Muscle layer of duodenum (tissue), 2 donors: ENCODE measurements around the gene GPC1.

Source experiments
- H3K27ac ChIP-seq: one replicate; pipeline ENCODE4 v1.7.0; 2013; ENCODE audit warnings: mild to moderate bottlenecking, low read length
- H3K27me3 ChIP-seq: one replicate; pipeline ENCODE4 v1.7.0; 2013; ENCODE audit warnings: low read depth, mild to moderate bottlenecking, control low read depth, low read length
- H3K36me3 ChIP-seq, 2 donors: one replicate each; pipeline ENCODE4 v1.7.0; 2013; ENCODE audit warnings: low read length in 2 of 2, control low read depth in 1 of 2, mild to moderate bottlenecking in 1 of 2; ENCODE audit not compliant: insufficient read depth in 2 of 2, control insufficient read depth in 1 of 2
- H3K4me1 ChIP-seq, 2 donors: one replicate each; pipeline ENCODE4 v1.7.0; 2013; ENCODE audit warnings: low read length in 2 of 2, mild to moderate bottlenecking in 2 of 2, control low read depth in 1 of 2, moderate library complexity in 1 of 2; ENCODE audit not compliant: insufficient read depth in 2 of 2, control insufficient read depth in 1 of 2
- H3K4me3 ChIP-seq, 2 donors: one replicate each; pipeline ENCODE4 v1.7.0; 2013; ENCODE audit warnings: low read length in 2 of 2, low read depth in 1 of 2, mild to moderate bottlenecking in 1 of 2
- H3K9me3 ChIP-seq, 2 donors: one replicate each; pipeline ENCODE4 v1.7.0; 2013; ENCODE audit warnings: low read length in 2 of 2, control low read depth in 1 of 2, mild to moderate bottlenecking in 1 of 2; ENCODE audit not compliant: control insufficient read depth in 1 of 2
- donor health status: healthy.

The GPC1 gene

GRCh38 chr2:240420206-240421104 is 15.0 kb upstream of the GPC1 start:
- Histone ChIP-seq H3K4me1 (no peaks in the 10 kb centered on the region), H3K27me3 (no peaks in the 10 kb centered on the region), H3K4me3 (no peak overlapping the region), H3K27ac (no peak overlapping the region), H3K9me3 (peaks cover 0 to 15% of the 10 kb centered on the region in 2 donors), H3K36me3 (no peaks in the 10 kb centered on the region)

DNA sequence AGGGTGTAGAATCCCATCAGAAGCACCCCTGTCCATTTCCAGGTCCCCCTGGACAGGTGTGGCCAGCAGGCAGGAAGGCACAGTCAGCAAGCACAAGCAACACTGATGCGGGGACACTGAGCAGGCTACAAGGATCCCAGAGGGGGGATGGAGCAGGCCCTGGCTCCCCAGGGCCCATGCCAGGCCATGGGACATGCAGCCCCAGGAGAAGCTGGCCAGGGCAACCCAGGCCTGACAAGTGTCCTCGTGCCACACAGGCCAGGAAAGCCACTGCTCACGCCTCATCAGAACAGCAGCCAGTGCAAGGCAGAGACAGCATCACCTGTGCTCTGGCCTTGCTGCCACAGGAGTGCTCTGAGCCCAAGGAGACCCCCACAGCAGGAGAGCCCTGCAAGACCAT is 14.1 kb upstream of the GPC1 start:
- no peak overlapping the region for H3K27ac ChIP-seq
- H3K4me1 ChIP-seq = no peaks in the 10 kb centered on the region
- peaks cover 0 to 19% of the 10 kb centered on the region in 2 donors for H3K9me3 ChIP-seq
- H3K4me3 ChIP-seq = no peak overlapping the region
- H3K27me3 ChIP-seq = no peaks in the 10 kb centered on the region
- no peaks in the 10 kb centered on the region for H3K36me3 ChIP-seq

GRCh38 chr2:240422658-240423329 is 12.7 kb upstream of the GPC1 start:
- H3K4me1 ChIP-seq = no peaks in the 10 kb centered on the region
- H3K36me3 ChIP-seq = no peaks in the 10 kb centered on the region
- no peak overlapping the region for H3K4me3 ChIP-seq
- H3K27me3 ChIP-seq = no peaks in the 10 kb centered on the region
- peaks cover 0 to 19% of the 10 kb centered on the region in 2 donors for H3K9me3 ChIP-seq
- H3K27ac ChIP-seq = no peak overlapping the region

DNA sequence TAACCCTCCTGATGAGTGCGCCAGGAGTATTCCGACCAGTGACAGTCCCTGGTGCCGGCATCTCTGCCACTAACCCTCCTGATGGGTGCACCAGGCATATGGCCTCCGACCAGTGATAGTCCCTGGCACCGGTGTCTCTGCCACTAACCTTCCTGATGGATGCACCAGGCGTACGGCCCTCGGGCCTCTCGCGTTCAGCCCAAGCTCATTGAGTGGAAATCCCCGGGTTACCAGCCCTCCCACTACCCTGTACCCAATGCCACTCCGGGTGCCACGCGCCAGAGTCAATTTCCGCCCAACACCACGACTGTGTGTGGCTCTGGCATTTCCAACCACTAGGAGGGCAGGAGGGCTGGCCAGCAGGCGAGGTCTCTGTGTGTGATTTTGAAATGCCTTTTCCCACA is 11.7 kb upstream of the GPC1 start:
- Histone ChIP-seq H3K9me3 (peaks cover 0 to 16% of the 10 kb centered on the region in 2 donors), H3K4me1 (no peaks in the 10 kb centered on the region), H3K27ac (no peak overlapping the region), H3K36me3 (no peaks in the 10 kb centered on the region), H3K27me3 (no peaks in the 10 kb centered on the region), H3K4me3 (no peak overlapping the region)

GRCh38 chr2:240424341-240425235 is 10.9 kb upstream of the GPC1 start:
- Histone ChIP-seq H3K36me3 (no peaks in the 10 kb centered on the region), H3K4me1 (no peaks in the 10 kb centered on the region), H3K4me3 (no peak overlapping the region), H3K27ac (no peak overlapping the region), H3K9me3 (peaks cover 0 to 13% of the 10 kb centered on the region in 2 donors), H3K27me3 (no peaks in the 10 kb centered on the region)

DNA sequence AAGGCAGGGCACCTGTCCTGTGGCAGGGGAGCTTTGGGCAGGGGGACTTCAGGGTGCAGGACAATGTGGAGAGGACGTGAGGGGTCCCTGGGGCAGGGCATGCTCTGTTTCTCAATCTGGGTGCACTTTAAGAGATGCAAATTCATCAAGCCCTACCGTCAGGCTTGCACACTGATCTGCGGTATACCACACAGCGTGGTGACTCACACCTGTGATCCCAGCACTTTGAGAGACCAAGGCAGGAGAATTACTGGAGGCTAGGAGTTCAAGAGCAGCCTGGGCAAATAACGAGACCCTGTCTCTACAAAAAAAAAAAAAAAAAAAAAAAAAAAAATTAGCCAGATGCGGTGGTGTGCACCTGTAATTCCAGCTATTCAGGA is 10.2 kb upstream of the GPC1 start:
- H3K4me1 ChIP-seq = no peaks in the 10 kb centered on the region
- no peak overlapping the region for H3K4me3 ChIP-seq
- H3K36me3 ChIP-seq = no peaks in the 10 kb centered on the region
- no peaks in the 10 kb centered on the region for H3K27me3 ChIP-seq
- no peak overlapping the region for H3K27ac ChIP-seq
- H3K9me3 ChIP-seq = peaks cover 0 to 13% of the 10 kb centered on the region in 2 donors

- H3K9me3 ChIP-seq = peaks cover 0 to 13% of the 10 kb centered on the region in 2 donors
- H3K27me3 ChIP-seq = no peaks in the 10 kb centered on the region
- no peaks in the 10 kb centered on the region for H3K4me1 ChIP-seq
- no peaks in the 10 kb centered on the region for H3K36me3 ChIP-seq
- H3K27ac ChIP-seq = no peak overlapping the region
- no peak overlapping the region for H3K4me3 ChIP-seq
Observed at GRCh38 chr2:240425697-240426096, 9.8 kb upstream of the GPC1 start.

- Histone ChIP-seq H3K36me3 (no peaks in the 10 kb centered on the region), H3K4me1 (no peaks in the 10 kb centered on the region), H3K9me3 (peaks cover 0 to 4% of the 10 kb centered on the region in 2 donors), H3K27ac (no peak overlapping the region), H3K4me3 (no peak overlapping the region), H3K27me3 (no peaks in the 10 kb centered on the region)
Observed at GRCh38 chr2:240426845-240427721, 8.4 kb upstream of the GPC1 start.

- no peak overlapping the region for H3K4me3 ChIP-seq
- no peaks in the 10 kb centered on the region for H3K36me3 ChIP-seq
- H3K27me3 ChIP-seq = no peaks in the 10 kb centered on the region
- peaks cover 0 to 4% of the 10 kb centered on the region in 2 donors for H3K9me3 ChIP-seq
- no peaks in the 10 kb centered on the region for H3K4me1 ChIP-seq
- H3K27ac ChIP-seq = no peak overlapping the region
Observed at GRCh38 chr2:240427729-240428128, 7.7 kb upstream of the GPC1 start.

GRCh38 chr2:240428245-240428644 is 7.2 kb upstream of the GPC1 start:
- Histone ChIP-seq H3K27me3 (no peaks in the 10 kb centered on the region), H3K4me3 (no peak overlapping the region), H3K27ac (no peak overlapping the region), H3K36me3 (no peaks in the 10 kb centered on the region), H3K4me1 (no peaks in the 10 kb centered on the region), H3K9me3 (peaks cover 0 to 4% of the 10 kb centered on the region in 2 donors)
